Neuronal stem cell (in vitro differentiated cells): Measurements from ENCODE around the gene ZNF714.

Source experiments
- DNase-seq: peaks from one replicate; pipeline ENCODE4 v3.0.0-alpha.2; 2013; ENCODE audit warnings: low spot score
- H2AFZ ChIP-seq: one replicate; pipeline ENCODE4 v1.6.1; 2013; ENCODE audit warnings: mild to moderate bottlenecking, low read length, inconsistent platforms
- H2AK5ac ChIP-seq: 2 replicates; pipeline ENCODE4 v1.6.1; 2013; ENCODE audit warnings: low read depth, mild to moderate bottlenecking, inconsistent platforms, low read length, moderate library complexity, mixed read lengths
- H2BK120ac ChIP-seq: 2 replicates; pipeline ENCODE4 v1.6.1; 2013; ENCODE audit warnings: low read depth, mild to moderate bottlenecking, inconsistent platforms, low read length, moderate library complexity, mixed read lengths
- H2BK12ac ChIP-seq: one replicate; pipeline ENCODE4 v1.6.1; 2013; ENCODE audit warnings: low read length, inconsistent platforms
- H2BK15ac ChIP-seq: 2 replicates; pipeline ENCODE4 v1.6.1; 2013; ENCODE audit warnings: mild to moderate bottlenecking, low read length, inconsistent platforms, mixed read lengths
- H2BK5ac ChIP-seq: one replicate; pipeline ENCODE4 v1.6.1; 2013; ENCODE audit warnings: inconsistent platforms, mild to moderate bottlenecking, low read length, moderate library complexity
- H3K14ac ChIP-seq: one replicate; pipeline ENCODE4 v1.6.1; 2013; ENCODE audit warnings: low read length, inconsistent platforms
- H3K18ac ChIP-seq: 2 replicates; pipeline ENCODE4 v1.6.1; 2013; ENCODE audit warnings: low read length, inconsistent platforms
- H3K23ac ChIP-seq: 2 replicates; pipeline ENCODE4 v1.6.1; 2013; ENCODE audit warnings: low read depth, mild to moderate bottlenecking, mixed read lengths, low read length, inconsistent platforms; ENCODE audit not compliant: poor library complexity
- H3K27ac ChIP-seq: replicated peaks from 3 replicates; pipeline ENCODE4 v1.5.1; 2013; ENCODE audit warnings: low read length, inconsistent platforms
- H3K27me3 ChIP-seq, 3 experiments: 2 replicates each; pipeline ENCODE4 v1.6.1; 2013; ENCODE audit warnings: low read length in 3 of 3, mild to moderate bottlenecking in 2 of 3, inconsistent platforms in 1 of 3, low read depth in 1 of 3, mixed read lengths in 1 of 3, moderate library complexity in 1 of 3; ENCODE audit not compliant: control insufficient read depth in 3 of 3, insufficient read depth in 3 of 3
- H3K36me3 ChIP-seq, 2 donors: replicated peaks in 1 of 2; 2 replicates each; pipeline ENCODE4 v1.6.1; 2013; ENCODE audit warnings: low read length in 2 of 2; ENCODE audit not compliant: control insufficient read depth in 2 of 2, insufficient read depth in 2 of 2
- H3K4ac ChIP-seq: 2 replicates; pipeline ENCODE4 v1.6.1; 2013; ENCODE audit warnings: inconsistent platforms, mild to moderate bottlenecking, low read length, moderate library complexity
- H3K4me1 ChIP-seq, 2 donors: 1 replicate in 1 of 2; 2 replicates in 1 of 2; pipeline ENCODE4 v1.6.1; 2013; ENCODE audit warnings: low read length in 2 of 2, low read depth in 1 of 2; ENCODE audit not compliant: control insufficient read depth in 2 of 2, insufficient read depth in 1 of 2
- H3K4me2 ChIP-seq: one replicate; pipeline ENCODE4 v1.6.1; 2013; ENCODE audit warnings: mild to moderate bottlenecking, low read length, inconsistent platforms; ENCODE audit not compliant: insufficient read depth, poor library complexity, severe bottlenecking
- H3K4me3 ChIP-seq, 2 donors: 2 replicates each; pipeline ENCODE4 v1.5.1; 2013; ENCODE audit warnings: low read length in 2 of 2, mild to moderate bottlenecking in 2 of 2, inconsistent platforms in 1 of 2, moderate library complexity in 1 of 2
- H3K79me1 ChIP-seq: one replicate; pipeline ENCODE4 v1.6.1; 2013; ENCODE audit warnings: low read depth, mild to moderate bottlenecking, inconsistent platforms, low read length, moderate library complexity
- H3K9ac ChIP-seq: one replicate; pipeline ENCODE4 v1.6.1; 2013; ENCODE audit warnings: mild to moderate bottlenecking, low read depth, low read length, inconsistent platforms; ENCODE audit not compliant: poor library complexity
- H3K9me3 ChIP-seq, 2 donors: replicated peaks in 1 of 2; 2 replicates each; pipeline versions ENCODE3 to v1.6.1; 2013; ENCODE audit warnings: low read length in 2 of 2, mild to moderate bottlenecking in 2 of 2, inconsistent platforms in 1 of 2, low read depth in 1 of 2, mixed read lengths in 1 of 2, moderate library complexity in 1 of 2; ENCODE audit not compliant: control insufficient read depth in 2 of 2, insufficient read depth in 1 of 2
- H4K8ac ChIP-seq: one replicate; pipeline ENCODE4 v1.6.1; 2013; ENCODE audit warnings: low read depth, mild to moderate bottlenecking, inconsistent platforms, low read length, moderate library complexity
- H4K91ac ChIP-seq: one replicate; pipeline ENCODE4 v1.6.1; 2013; ENCODE audit warnings: low read length, low read depth, mild to moderate bottlenecking, inconsistent platforms; ENCODE audit not compliant: poor library complexity
- WGBS, 2 donors: extraction: QIAGEN DNeasy Blood & Tissue Kit; methylation state at CpG; one replicate each; pipeline ENCODE4 v1.1.7; 2013; ENCODE audit warnings: missing lambda C conversion rate in 2 of 2, mixed read lengths in 1 of 2; ENCODE audit not compliant: insufficient read length in 2 of 2, insufficient replicate concordance in 1 of 2; ENCODE audit errors: extremely low coverage in 2 of 2; 5-methylcytosine and 5-hydroxymethylcytosine counted together

ZNF714 gene

DNA sequence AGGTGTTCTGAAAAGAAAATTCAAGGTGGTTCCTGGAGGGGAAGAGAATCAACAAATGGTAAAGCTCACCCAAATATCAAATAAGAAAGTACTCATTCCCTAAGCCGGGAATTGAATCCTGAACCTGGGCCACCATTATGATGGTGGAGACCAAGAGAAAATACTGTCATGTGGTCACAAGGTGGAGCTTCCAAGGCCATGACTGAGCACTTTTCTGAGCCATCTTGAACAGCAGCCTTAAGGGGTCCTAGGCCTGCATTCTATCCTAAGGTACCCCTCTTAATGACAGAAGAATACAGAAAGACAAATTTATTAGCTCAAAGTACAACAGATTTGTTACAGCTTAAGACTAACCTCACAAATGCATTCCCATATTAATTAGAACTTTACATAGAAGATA lies 69.5 kb downstream of the ZNF714 start:
- no peak for DNase-seq
- Histone ChIP-seq H2AK5ac (no peak overlapping the region), H3K9me3 (peaks cover 14 to 78% of the 10 kb centered on the region in 2 donors)

DNA sequence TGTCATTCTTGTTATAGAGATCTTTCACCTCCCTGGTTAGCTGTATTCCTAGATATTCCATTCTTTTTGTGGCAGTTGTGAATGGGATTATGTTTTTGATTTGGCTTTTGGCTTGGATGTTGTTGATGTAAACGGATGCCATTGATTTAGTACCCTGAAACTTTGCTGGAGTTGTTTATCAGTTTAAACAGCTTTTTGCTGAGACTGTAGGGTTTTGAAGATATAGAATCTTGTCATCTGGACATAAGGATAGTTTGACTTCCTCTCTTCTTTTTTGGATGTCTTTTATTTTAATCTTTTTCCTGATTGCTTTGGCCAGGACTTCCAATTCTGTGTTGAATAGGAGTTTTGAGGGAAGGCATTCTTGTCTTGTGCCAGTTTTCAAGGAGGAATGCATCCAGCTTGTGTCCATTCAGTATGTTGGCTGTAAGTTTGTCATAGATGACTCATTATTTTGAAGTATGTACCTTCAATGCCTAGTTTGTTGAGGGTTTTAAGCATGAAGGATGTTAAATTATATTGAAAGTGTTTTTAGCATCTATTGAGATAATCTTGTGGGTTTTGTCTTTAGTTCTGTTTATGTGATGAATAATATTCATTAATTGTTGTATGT lies 76.6 kb downstream of the ZNF714 start:
- Histone ChIP-seq H3K4me1 (no peaks in the 10 kb centered on the region), H2BK12ac (no peak overlapping the region), H3K18ac (no peak overlapping the region), H2BK5ac (no peak overlapping the region), H4K8ac (no peak overlapping the region), H3K79me1 (peaks cover 7% of the 10 kb centered on the region), H2AFZ (no peak overlapping the region), H2AK5ac (no peak overlapping the region), H3K36me3 (peaks cover 4 to 75% of the 10 kb centered on the region in 2 donors), H3K9ac (no peak overlapping the region), H3K14ac (no peak overlapping the region), H3K27me3 (no peaks in the 10 kb centered on the region), H2BK120ac (no peak overlapping the region), H3K4me3 (no peak overlapping the region), H3K27ac (no peak overlapping the region), H3K4ac (no peak overlapping the region), H4K91ac (no peak overlapping the region), H3K4me2 (no peak overlapping the region), H3K9me3 (peaks cover 6 to 78% of the 10 kb centered on the region in 2 donors), H3K23ac (no peak overlapping the region), H2BK15ac (no peak overlapping the region)
- no CpG with 5 or more reads among the region's 1 CpG for WGBS, 2 donors
- DNase-seq = no peak

More for the DNA sequence above, 69.5 kb downstream of the ZNF714 start:
- Histone ChIP-seq H3K4me3 (no peak overlapping the region), H2BK12ac (no peak overlapping the region), H3K9ac (no peak overlapping the region), H3K36me3 (peaks cover 28 to 86% of the 10 kb centered on the region in 2 donors), H2BK15ac (no peak overlapping the region), H2BK120ac (no peak overlapping the region), H3K4me1 (no peaks in the 10 kb centered on the region), H3K27me3 (no peaks in the 10 kb centered on the region), H3K4ac (no peak overlapping the region), H3K14ac (no peak overlapping the region), H4K8ac (no peak overlapping the region), H2AFZ (no peak overlapping the region), H3K79me1 (peaks cover 3% of the 10 kb centered on the region), H3K18ac (no peak overlapping the region), H4K91ac (no peak overlapping the region), H3K27ac (no peak overlapping the region), H2BK5ac (no peak overlapping the region), H3K4me2 (no peak overlapping the region), H3K23ac (no peak overlapping the region)
- no CpG with 5 or more reads among the region's 1 CpG for WGBS, 2 donors

DNA sequence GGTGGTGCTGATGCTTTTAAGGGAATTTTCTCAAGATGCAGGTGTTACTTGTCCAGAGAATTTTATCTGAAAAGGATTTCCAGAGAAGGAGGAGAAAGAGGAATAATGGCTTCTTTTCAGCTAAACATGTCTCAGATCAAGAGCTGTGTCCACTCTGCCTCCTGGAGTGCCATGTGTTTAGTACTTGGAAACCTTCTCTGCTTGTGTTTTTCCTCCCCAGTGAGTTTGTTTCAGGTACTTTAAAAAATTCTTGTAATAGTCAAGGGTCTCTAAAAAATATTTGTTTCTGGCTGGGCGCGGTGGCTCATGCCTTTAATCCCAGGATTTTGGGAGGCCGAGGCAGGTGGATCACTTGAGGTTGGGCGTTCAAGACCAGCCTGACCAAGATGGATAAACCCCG lies 82.5 kb downstream of the ZNF714 start:
- H2BK5ac ChIP-seq = no peak overlapping the region
- H3K27me3 ChIP-seq = no peaks in the 10 kb centered on the region
- no peak overlapping the region for H3K14ac ChIP-seq
- no peak overlapping the region for H3K27ac ChIP-seq
- WGBS, 2 donors = no CpG with 5 or more reads among the region's 5 CpGs
- H3K4me1 ChIP-seq = no peaks in the 10 kb centered on the region
- H3K4me2 ChIP-seq = no peak overlapping the region
- no peak overlapping the region for H4K8ac ChIP-seq
- no peak overlapping the region for H2BK15ac ChIP-seq
- peaks cover 2 to 96% of the 10 kb centered on the region in 2 donors for H3K36me3 ChIP-seq
- H2BK12ac ChIP-seq = no peak overlapping the region
- H3K18ac ChIP-seq = no peak overlapping the region
- H3K4me3 ChIP-seq = no peak overlapping the region
- peaks cover 3% of the 10 kb centered on the region for H3K79me1 ChIP-seq
- H3K9me3 ChIP-seq = peaks cover 0 to 69% of the 10 kb centered on the region in 2 donors
- no peak overlapping the region for H2AFZ ChIP-seq
- no peak overlapping the region for H3K23ac ChIP-seq
- DNase-seq = no peak
- H3K9ac ChIP-seq = no peak overlapping the region
- no peak overlapping the region for H3K4ac ChIP-seq
- H4K91ac ChIP-seq = no peak overlapping the region
- H2BK120ac ChIP-seq = no peak overlapping the region
- H2AK5ac ChIP-seq = no peak overlapping the region

DNA sequence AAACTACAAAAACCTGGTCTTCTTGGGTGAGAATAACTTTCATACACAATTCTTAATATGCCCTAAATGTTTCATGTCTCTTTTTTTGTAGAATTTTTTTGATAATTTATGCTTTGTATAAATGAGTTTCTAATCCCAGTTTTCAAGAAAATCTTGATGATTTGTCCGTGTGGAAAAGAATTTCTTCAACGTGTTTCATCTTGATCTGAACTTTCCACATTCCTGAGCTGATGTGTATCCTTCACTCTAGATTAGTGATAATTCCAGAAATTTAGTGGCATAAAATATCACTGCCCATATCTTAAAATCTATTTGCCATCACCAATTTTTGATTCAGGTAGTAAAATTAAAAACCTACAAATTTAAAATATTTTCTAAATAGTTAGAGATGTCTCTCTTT lies 84.4 kb downstream of the ZNF714 start:
- Histone ChIP-seq H3K27ac (no peak overlapping the region), H3K23ac (no peak overlapping the region), H2BK15ac (no peak overlapping the region), H3K14ac (no peak overlapping the region), H4K91ac (no peak overlapping the region), H2AFZ (no peak overlapping the region), H3K9ac (no peak overlapping the region), H2AK5ac (no peak overlapping the region), H2BK12ac (no peak overlapping the region), H4K8ac (no peak overlapping the region), H3K18ac (no peak overlapping the region), H2BK5ac (no peak overlapping the region), H3K27me3 (no peaks in the 10 kb centered on the region), H3K4me3 (no peak overlapping the region), H3K9me3 (peaks cover 0 to 63% of the 10 kb centered on the region in 2 donors), H3K36me3 (peaks cover 5 to 99% of the 10 kb centered on the region in 2 donors), H3K4me1 (no peaks in the 10 kb centered on the region), H2BK120ac (no peak overlapping the region), H3K4me2 (no peak overlapping the region), H3K4ac (no peak overlapping the region), H3K79me1 (peaks cover 3% of the 10 kb centered on the region)
- no peak for DNase-seq
- WGBS, 2 donors = no CpG with 5 or more reads among the region's 2 CpGs
